T-helper 2 cell treated with Interferon-gamma antibody and Interleukin-4, amounts not matched to agents 100 ng/mL and 5 ng/mL, for 36 hours (primary cell): ENCODE measurements around the gene SERTM2. TPM values are rescaled to one million over a fixed set of nuclear protein-coding genes. Genes with fewer than 3 reads are reported as not detected.

Experiments
- intact Hi-C: fragments of 100-400 bp; cut with micrococcal nuclease; formaldehyde crosslinking; loops from one replicate; pipeline ENCODE4 v1.15.1; 2023
- total RNA-seq: library from RNA; stranded (reverse); gene quantifications from 2 replicates; pipeline ENCODE4 v1.2.3, GENCODE V29; 2022

SERTM2 gene
- total RNA-seq, 1 donor from 2014 or later = not detected

DNA sequence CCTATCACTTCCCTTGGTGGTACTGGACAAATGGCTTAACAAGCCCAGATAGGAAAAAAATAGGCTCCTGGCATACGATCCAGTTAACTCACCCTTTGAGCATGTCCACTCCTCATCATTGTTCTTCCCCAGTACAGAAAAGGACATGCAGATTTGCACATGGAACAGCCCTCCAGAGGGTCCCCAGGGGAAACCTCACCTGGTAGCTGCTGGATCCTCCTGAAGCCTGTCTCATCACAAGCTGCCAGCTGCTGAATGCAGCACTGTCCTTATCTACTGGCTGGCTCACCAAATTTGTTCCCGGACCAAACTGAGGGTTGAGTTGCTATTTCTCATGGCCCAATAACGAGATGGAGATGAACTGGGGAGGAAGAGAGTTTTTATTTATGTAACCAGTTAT is 49.4 kb downstream of the SERTM2 start:
- intact Hi-C loops = no loop called here

DNA sequence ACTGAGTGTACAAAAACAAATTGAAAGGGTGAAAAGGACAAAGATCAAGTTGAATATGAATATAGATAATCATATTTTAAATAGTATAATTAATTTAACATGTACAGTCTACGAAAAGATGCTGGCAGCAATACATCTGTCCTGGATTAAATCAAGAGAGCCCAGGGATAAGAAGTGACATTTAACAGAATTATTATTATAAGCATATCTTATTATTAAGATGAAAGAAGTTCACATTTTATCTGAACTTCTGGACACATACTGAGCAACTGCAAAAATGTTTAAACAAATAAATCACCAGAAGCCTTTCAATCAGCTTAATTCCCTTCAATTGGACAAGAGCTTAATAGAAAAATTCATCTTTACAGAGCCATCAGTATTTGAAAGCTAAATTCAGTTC is 50.4 kb downstream of the SERTM2 start:
- intact Hi-C loops = no loop called here

- intact Hi-C loops = no loop called here
Observed at GRCh38 chrX:111567542-111568255, 56.3 kb downstream of the SERTM2 start.

- intact Hi-C loops = no loop called here
Observed at GRCh38 chrX:111568354-111568753, 56.9 kb downstream of the SERTM2 start.

DNA sequence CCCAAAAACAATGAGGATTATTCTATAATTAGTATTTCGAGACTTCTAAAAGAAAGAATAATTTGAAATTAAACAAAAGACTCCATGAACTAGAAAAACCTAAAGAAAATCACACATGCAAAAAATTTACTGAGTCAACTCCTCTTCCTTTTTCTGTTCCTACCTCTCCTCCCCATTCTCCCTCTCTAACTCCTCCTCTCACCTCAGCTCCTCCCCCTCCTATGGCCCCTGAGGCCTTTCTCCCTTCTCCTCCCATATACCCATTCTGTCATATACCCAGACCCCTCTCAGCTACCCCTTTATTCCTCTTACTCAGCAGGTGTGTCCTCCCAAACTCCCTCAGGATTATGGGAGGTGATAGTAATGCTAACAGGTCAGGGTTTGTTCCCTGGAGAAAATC is 57.4 kb downstream of the SERTM2 start:
- intact Hi-C loops = no loop called here

Other genes starting within 250 kb of the SERTM2 start
- gene CAPN6, start 241.2 kb upstream of the SERTM2 start, total RNA-seq = not detected in 2 replicates
- not detected in 2 replicates for gene DCX, start 99.5 kb upstream of the SERTM2 start, total RNA-seq
- gene ALG13, start 169.5 kb downstream of the SERTM2 start, total RNA-seq = 42.2 and 49.0 TPM in 2 replicates